GM23338 (cell line): ENCODE measurements around the gene RXRA. TPM values are rescaled to one million over a fixed set of nuclear protein-coding genes. Genes with fewer than 3 reads are reported as not detected.

Experiments
- ATAC-seq: fragments of 200-7000 bp; cut with Tn5 transposase; 3 replicates; pipeline ENCODE4 v1.9.1; 2020
- DNase-seq: peaks from one replicate; pipeline ENCODE4 v3.0.0-alpha.2; 2015; ENCODE audit warnings: low spot score
- H2AFZ ChIP-seq: fragments of 200-600 bp; sonication (generic); 2 replicates; pipeline ENCODE4 v1.8.0; 2016; ENCODE audit warnings: antibody characterized with exemption, mild to moderate bottlenecking, moderate library complexity
- H3F3A ChIP-seq: fragments of 200-600 bp; sonication (generic); replicated peaks from 2 replicates; pipeline ENCODE4 v1.8.0; 2017; ENCODE audit warnings: antibody characterized with exemption, mixed run types, low read depth
- H3K27ac ChIP-seq: fragments of 200-600 bp; sonication (generic); 2 replicates; pipeline ENCODE4 v1.6.1; 2016; ENCODE audit warnings: low read depth
- H3K27me3 ChIP-seq: fragments of 200-600 bp; sonication (generic); 2 replicates; pipeline ENCODE4 v1.8.0; 2016; ENCODE audit warnings: mild to moderate bottlenecking, mixed run types, moderate library complexity; ENCODE audit not compliant: insufficient read depth
- H3K36me3 ChIP-seq: fragments of 200-600 bp; sonication (generic); 2 replicates; pipeline ENCODE4 v1.8.0; 2016; ENCODE audit warnings: mild to moderate bottlenecking; ENCODE audit not compliant: insufficient read depth
- H3K4me1 ChIP-seq: fragments of 200-600 bp; sonication (generic); 2 replicates; pipeline ENCODE4 v1.8.0; 2016; ENCODE audit warnings: mild to moderate bottlenecking, moderate library complexity; ENCODE audit not compliant: insufficient read depth
- H3K4me2 ChIP-seq: fragments of 200-600 bp; sonication (generic); 2 replicates; pipeline ENCODE4 v1.7.1; 2017; ENCODE audit warnings: mixed run types
- H3K4me3 ChIP-seq: fragments of 200-600 bp; sonication (generic); 2 replicates; pipeline ENCODE4 v1.6.1; 2016; ENCODE audit warnings: mixed run types
- H3K79me2 ChIP-seq: fragments of 200-600 bp; sonication (generic); replicated peaks from 2 replicates; pipeline ENCODE4 v1.8.0; 2017; ENCODE audit warnings: mild to moderate bottlenecking; ENCODE audit not compliant: insufficient read depth
- H3K9me2 ChIP-seq: fragments of 200-600 bp; sonication (generic); 2 replicates; pipeline ENCODE4 v1.8.0; 2017; ENCODE audit not compliant: insufficient read depth
- H4K20me1 ChIP-seq: fragments of 200-600 bp; sonication (generic); replicated peaks from 2 replicates; pipeline ENCODE4 v1.8.0; 2017; ENCODE audit warnings: mild to moderate bottlenecking; ENCODE audit not compliant: insufficient read depth
- H3K27ac Mint-ChIP-seq: 2 replicates; pipeline ENCODE4 v1.8.0; 2020; ENCODE audit warnings: inconsistent platforms, mild to moderate bottlenecking, moderate library complexity, mixed read lengths
- H3K27me3 Mint-ChIP-seq: 3 replicates; pipeline ENCODE4 v1.8.0; 2022; ENCODE audit warnings: low read depth, mild to moderate bottlenecking, moderate library complexity, mixed read lengths, inconsistent platforms; ENCODE audit not compliant: insufficient read depth, poor library complexity
- H3K36me3 Mint-ChIP-seq: 3 replicates; pipeline ENCODE4 v1.8.0; 2021; ENCODE audit warnings: low read depth, mild to moderate bottlenecking, inconsistent platforms, moderate library complexity, mixed read lengths
- H3K4me1 Mint-ChIP-seq: 3 replicates; pipeline ENCODE4 v1.8.0; 2020; ENCODE audit warnings: mild to moderate bottlenecking, inconsistent platforms, mixed read lengths
- H3K4me3 Mint-ChIP-seq: 3 replicates; pipeline ENCODE4 v1.8.0; 2021; ENCODE audit warnings: moderate library complexity, mild to moderate bottlenecking, inconsistent platforms, mixed read lengths
- H3K9me3 Mint-ChIP-seq: 3 replicates; pipeline ENCODE4 v1.8.0; 2020; ENCODE audit warnings: moderate library complexity, mild to moderate bottlenecking, inconsistent platforms, mixed read lengths
- CREB1 ChIP-seq: fragments of 250-450 bp; sonication (Bioruptor Pico); IDR thresholded peaks from 2 replicates; pipeline ENCODE4 v1.5.0; 2020; ENCODE audit warnings: low read depth, mild to moderate bottlenecking, moderate library complexity
- CTCF ChIP-seq, 2 experiments: fragments of 200-600 bp in 1 of 2; sonication (generic) in 1 of 2; conservative IDR thresholded peaks; 2 replicates each; pipeline versions ENCODE4 v1.5.1 to v1.6.1; 2016 to 2017; ENCODE audit warnings: antibody characterized with exemption in 2 of 2, low read depth in 2 of 2, mild to moderate bottlenecking in 2 of 2, moderate library complexity in 1 of 2
- ETS1 ChIP-seq: IDR thresholded peaks from 2 replicates; pipeline ENCODE4 v1.6.1; 2016; ENCODE audit warnings: antibody characterized with exemption
- EZH2 ChIP-seq: fragments of 200-600 bp; sonication (generic); IDR thresholded peaks from one replicate; pipeline ENCODE4 v1.8.0; 2017; ENCODE audit warnings: antibody characterized with exemption, mild to moderate bottlenecking, low read depth; ENCODE audit not compliant: unreplicated experiment
- EZH2phosphoT487 ChIP-seq: fragments of 200-600 bp; sonication (generic); IDR thresholded peaks from one replicate; pipeline ENCODE4 v1.8.1; 2018; ENCODE audit warnings: antibody characterized with exemption; ENCODE audit not compliant: unreplicated experiment
- JUNB ChIP-seq: IDR thresholded peaks from one replicate; pipeline ENCODE4 v1.6.1; 2016; ENCODE audit warnings: antibody characterized with exemption; ENCODE audit not compliant: unreplicated experiment
- NANOG ChIP-seq: IDR thresholded peaks from 2 replicates; pipeline ENCODE4 v1.6.1; 2016; ENCODE audit warnings: antibody characterized with exemption, borderline replicate concordance
- POLR2AphosphoS5 ChIP-seq: IDR thresholded peaks from 2 replicates; pipeline ENCODE4 v1.6.1; 2016; ENCODE audit warnings: antibody characterized with exemption, low read depth
- REST ChIP-seq: IDR thresholded peaks from one replicate; pipeline ENCODE4 v1.6.1; 2018; ENCODE audit warnings: antibody characterized with exemption; ENCODE audit not compliant: unreplicated experiment
- STAT1 ChIP-seq: IDR thresholded peaks from one replicate; pipeline ENCODE4 v1.6.1; 2016; ENCODE audit warnings: antibody characterized with exemption; ENCODE audit not compliant: unreplicated experiment
- ZNF114 ChIP-seq: fragments of 250-450 bp; sonication (Bioruptor Pico); IDR thresholded peaks from 2 replicates; pipeline ENCODE4 v1.5.0; 2020; ENCODE audit warnings: mild to moderate bottlenecking, moderate library complexity
- ZNF331 ChIP-seq: fragments of 250-450 bp; sonication (Bioruptor Pico); IDR thresholded peaks from 2 replicates; pipeline ENCODE4 v1.5.0; 2020; ENCODE audit warnings: low read depth, mild to moderate bottlenecking, moderate library complexity
- ZNF462 ChIP-seq: fragments of 250-450 bp; sonication (Bioruptor Pico); IDR thresholded peaks from 2 replicates; pipeline ENCODE4 v1.5.0; 2020; ENCODE audit warnings: mild to moderate bottlenecking, moderate library complexity
- polyA plus RNA-seq: library from polyadenylated mRNA; unstranded; fragments of >200 nt; fragmentation: Nextera tagmentation; extraction: Ambion mirVana; gene quantifications from 2 replicates; pipeline ENCODE4 v1.2.1, GENCODE V29; 2016
- total RNA-seq: library from RNA; depleted of rRNA; stranded (reverse); fragments of >200 nt; shearing (Covaris generic); gene quantifications from 2 replicates; pipeline ENCODE4 v1.2.3, GENCODE V29; 2014

RXRA gene
- total and polyA plus RNA-seq, 2 experiments from 2014 or later = 4.9 to 17.9 TPM

- DNase-seq (no peak), ATAC-seq (no peak)
- no peak overlapping the region for H3K4me3 Mint-ChIP-seq
- TF ChIP-seq POLR2AphosphoS5 = no peak
- no peak for TF ChIP-seq NANOG
- TF ChIP-seq ZNF331 (CRISPR knock-in tag) = no peak
- TF ChIP-seq CTCF (conservative IDR thresholded peaks at IDR 0.05; ENCODE audit: low read depth in 2 of 2) = no peak
- no peak for TF ChIP-seq STAT1
- TF ChIP-seq REST = no peak
- no peak for TF ChIP-seq JUNB
- no peak for TF ChIP-seq ZNF114 (CRISPR knock-in tag)
- TF ChIP-seq EZH2phosphoT487 = no peak
- TF ChIP-seq ETS1 = no peak
- TF ChIP-seq ZNF462 (CRISPR knock-in tag) = no peak
- no peak for TF ChIP-seq CREB1 (CRISPR knock-in tag)
- TF ChIP-seq EZH2 = no peak
- Histone ChIP-seq H3K27ac (no peak overlapping the region), H3K27me3 (no peaks in the 10 kb centered on the region), H4K20me1 (no peaks in the 10 kb centered on the region), H3K4me3 (no peak overlapping the region), H2AFZ (no peak overlapping the region), H3K9me2 (no peaks in the 10 kb centered on the region), H3F3A (no peaks in the 10 kb centered on the region), H3K79me2 (no peaks in the 10 kb centered on the region), H3K4me2 (no peak overlapping the region), H3K4me1 (no peaks in the 10 kb centered on the region), H3K36me3 (no peaks in the 10 kb centered on the region)
- peaks cover 6% of the 10 kb centered on the region for H3K27me3 Mint-ChIP-seq
- H3K4me1 Mint-ChIP-seq = peaks cover 16% of the 10 kb centered on the region
- no peak overlapping the region for H3K27ac Mint-ChIP-seq
- H3K36me3 Mint-ChIP-seq = no peaks in the 10 kb centered on the region; the same call in 2 of the 3 replicates
- H3K9me3 Mint-ChIP-seq = no peaks in the 10 kb centered on the region
These were observed 84.6 kb downstream of the RXRA start for GRCh38 chr9:134410835-134411217.
